SU-DHL-6 (cell line): Measurements from ENCODE around the gene FHOD3.

Source experiments
- EZH2phosphoT487 ChIP-seq: fragments of 200-600 bp; sonication (generic), shearing (Covaris generic); conservative IDR thresholded peaks from 2 replicates; pipeline ENCODE4 v1.6.1; 2018; ENCODE audit warnings: mild to moderate bottlenecking, antibody characterized with exemption, low read length, moderate library complexity, mixed read lengths
- TF ChIP-seq, protein P1 (sequence below): fragments of 200-600 bp; sonication (generic); IDR thresholded peaks from one replicate; pipeline ENCODE4 v1.5.1; 2017; ENCODE audit warnings: antibody characterized with exemption, mild to moderate bottlenecking, low read length, moderate library complexity; ENCODE audit not compliant: insufficient read depth, poor library complexity, severe bottlenecking

DNA sequence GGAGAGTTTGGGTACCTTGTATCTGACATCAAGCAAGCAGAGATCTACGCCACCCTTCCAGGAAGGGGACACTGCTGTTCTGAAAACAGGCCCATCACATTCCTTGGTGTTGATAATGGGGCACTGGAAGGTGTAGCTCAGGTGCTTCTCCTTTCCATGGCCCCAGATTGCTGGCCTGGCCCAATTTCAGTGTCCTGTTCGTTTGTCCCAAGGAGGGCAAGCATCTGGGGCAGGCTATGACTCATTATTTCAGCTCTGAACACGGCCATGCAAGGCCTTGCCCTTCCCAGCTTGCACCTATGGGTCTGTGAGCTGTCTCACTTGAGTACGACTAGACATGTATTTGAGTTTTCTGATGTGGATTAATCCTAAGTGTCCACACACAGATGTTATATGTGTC, 101.5 kb downstream of the FHOD3 start:
- TF ChIP-seq, protein P1, sequence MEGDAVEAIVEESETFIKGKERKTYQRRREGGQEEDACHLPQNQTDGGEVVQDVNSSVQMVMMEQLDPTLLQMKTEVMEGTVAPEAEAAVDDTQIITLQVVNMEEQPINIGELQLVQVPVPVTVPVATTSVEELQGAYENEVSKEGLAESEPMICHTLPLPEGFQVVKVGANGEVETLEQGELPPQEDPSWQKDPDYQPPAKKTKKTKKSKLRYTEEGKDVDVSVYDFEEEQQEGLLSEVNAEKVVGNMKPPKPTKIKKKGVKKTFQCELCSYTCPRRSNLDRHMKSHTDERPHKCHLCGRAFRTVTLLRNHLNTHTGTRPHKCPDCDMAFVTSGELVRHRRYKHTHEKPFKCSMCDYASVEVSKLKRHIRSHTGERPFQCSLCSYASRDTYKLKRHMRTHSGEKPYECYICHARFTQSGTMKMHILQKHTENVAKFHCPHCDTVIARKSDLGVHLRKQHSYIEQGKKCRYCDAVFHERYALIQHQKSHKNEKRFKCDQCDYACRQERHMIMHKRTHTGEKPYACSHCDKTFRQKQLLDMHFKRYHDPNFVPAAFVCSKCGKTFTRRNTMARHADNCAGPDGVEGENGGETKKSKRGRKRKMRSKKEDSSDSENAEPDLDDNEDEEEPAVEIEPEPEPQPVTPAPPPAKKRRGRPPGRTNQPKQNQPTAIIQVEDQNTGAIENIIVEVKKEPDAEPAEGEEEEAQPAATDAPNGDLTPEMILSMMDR = no peak
- no peak for TF ChIP-seq EZH2phosphoT487
